Subcutaneous adipose tissue (tissue), 4 donors: ENCODE data around the gene TOLLIP. TPM values are rescaled to one million over a fixed set of nuclear protein-coding genes. Genes with fewer than 3 reads are reported as not detected.

Source experiments
- CTCF ChIP-seq: fragments of 450-650 bp; IDR thresholded peaks from one replicate; pipeline ENCODE4 v1.5.1; 2016; ENCODE audit warnings: low read depth, mild to moderate bottlenecking, control low read depth, antibody characterized with exemption, moderate library complexity
- total RNA-seq, 4 donors: library from RNA; depleted of rRNA; stranded (reverse); fragments of >200 nt; gene quantifications; one replicate each; pipeline ENCODE4 v1.1.0, GENCODE V29; 2016

The TOLLIP gene
- total RNA-seq: 10 to 100 TPM; 20.5 to 40.9 (median 27.4) TPM

DNA sequence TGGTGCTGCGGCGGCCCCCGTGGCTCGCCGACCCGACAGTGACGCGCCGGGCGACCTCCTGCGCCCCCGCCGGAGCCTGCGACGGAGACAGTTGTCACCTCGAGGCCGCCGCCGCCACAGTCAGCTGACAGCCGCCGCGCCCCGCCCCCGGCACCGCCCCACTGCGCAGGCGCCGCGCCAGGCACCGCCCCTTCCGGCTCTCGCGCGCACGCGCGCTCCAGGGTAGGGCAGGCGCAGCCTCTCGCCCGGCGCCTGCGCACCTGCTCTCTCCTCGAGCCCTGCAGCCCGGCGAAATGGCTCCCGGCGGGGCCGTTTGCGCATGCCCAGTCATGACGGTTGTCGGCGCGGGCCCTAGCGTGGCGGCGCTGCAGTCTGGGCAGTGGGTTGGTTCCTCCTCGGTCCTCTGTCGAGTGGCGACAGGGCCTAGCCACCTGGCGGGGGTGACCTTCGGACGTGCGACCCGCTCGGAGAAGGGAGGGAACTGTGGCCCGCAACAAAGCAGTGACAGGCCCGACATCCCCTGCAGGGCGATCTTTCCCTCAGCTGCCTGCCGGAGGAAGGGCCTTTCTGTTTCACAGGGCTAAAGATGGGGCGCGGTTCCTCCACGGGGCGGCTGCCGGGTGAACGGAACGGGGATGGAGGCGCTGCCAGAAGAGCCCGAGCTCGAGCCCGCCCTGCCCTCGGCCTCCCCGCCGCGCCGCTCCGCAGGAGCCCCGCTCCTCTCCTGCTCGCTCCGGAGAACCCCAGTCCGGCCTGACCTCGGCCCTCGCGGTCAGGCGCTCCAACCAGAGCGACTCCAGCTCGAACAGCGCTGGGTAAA lies at the start of gene TOLLIP:
TOLLIP (minus strand) TSS at position 135 of the 820 bp plus-strand sequence; CDS start at position 1, 134 bp downstream.
- no peak for TF ChIP-seq CTCF

- TF ChIP-seq CTCF: no peak
Observed at GRCh38 chr11:1358286-1358685, 48.9 kb upstream of the TOLLIP start.

- TF ChIP-seq CTCF: no peak
Observed at GRCh38 chr11:1356478-1356960, 47.1 kb upstream of the TOLLIP start.

DNA sequence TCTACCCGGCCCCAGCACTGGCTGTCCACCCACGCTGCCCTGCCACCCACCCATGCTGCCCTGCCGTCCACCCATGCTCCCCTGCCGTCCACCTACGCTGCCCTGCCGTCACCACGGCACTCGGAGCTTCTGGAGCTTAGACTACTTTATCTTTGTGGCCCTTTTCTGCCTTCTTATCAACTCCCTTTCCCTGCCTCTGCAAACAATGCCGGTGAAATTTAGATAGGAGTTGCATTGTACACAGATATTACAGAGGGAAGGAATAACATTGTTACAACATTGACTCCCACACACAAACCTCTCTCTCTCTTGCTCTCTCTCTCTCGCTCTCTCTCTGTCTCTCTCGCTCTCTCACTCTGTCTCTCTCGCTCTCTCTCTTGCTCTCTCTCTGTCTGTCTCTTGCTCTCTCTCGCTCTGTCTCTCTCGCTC lies 46.6 kb upstream of the TOLLIP start:
- no peak for TF ChIP-seq CTCF

- TF ChIP-seq CTCF: no peak
Observed at GRCh38 chr11:1354125-1354938, 44.9 kb upstream of the TOLLIP start.

- no peak for TF ChIP-seq CTCF
Observed at GRCh38 chr11:1353383-1354124, 44.1 kb upstream of the TOLLIP start.
